Measurements from ENCODE around the gene U2AF1.
"Not testable (repeated sequence)": the region's sequence is repeated elsewhere in the genome, so short reads cannot be mapped to it uniquely, and the experiment has no call there.

The U2AF1 gene

GRCh38 chr21:43076023-43076637 is 31.2 kb downstream of the U2AF1 start:
- not testable (repeated sequence) for DNase-seq

- not testable (repeated sequence) for DNase-seq
Measured at GRCh38 chr21:43075170-43076022, 32.0 kb downstream of the U2AF1 start, which contains the start of gene CBS. TSS of gene CBS (minus strand) at chr21:43075835. CDS start at chr21:43072193, 3,642 bp downstream.

DNA sequence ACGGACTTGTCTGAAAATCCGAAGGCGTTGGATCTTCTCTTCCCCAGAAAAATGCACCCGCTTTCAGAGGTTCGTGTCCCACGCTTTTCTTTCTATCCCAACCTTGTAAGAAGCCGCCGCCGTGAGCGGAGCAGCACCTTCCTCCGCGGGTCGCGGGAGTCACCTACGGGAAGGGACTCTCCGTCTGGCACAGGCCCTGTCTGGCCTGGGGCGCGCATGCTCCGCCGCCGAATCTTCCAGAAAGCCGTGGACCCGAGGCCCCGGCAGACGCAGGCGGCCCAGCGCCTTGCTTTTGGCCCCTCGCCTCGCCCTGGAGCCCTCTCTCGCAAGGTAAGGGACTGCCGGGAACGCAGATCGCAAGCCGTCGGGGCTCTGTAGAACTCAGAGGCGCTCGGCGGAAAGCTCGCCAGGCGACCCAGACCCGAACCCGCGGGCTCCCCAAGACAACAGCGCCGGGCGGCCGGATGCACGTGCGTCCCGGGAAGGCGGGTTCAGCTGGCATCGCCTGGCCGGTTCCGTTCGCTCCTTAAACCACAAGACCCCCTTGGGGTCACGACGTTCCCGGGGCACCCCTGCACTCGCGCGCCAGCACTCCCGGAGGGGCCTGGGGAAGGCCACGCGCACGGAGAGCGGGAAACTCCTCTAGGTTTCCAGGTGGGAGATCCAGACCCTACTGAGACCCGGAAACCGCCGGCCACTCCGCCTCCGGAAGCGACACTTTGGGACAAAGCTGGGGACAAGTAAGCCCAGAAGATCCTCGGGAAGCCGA is 32.8 kb downstream of the U2AF1 start:
- not testable (repeated sequence) for DNase-seq

DNA sequence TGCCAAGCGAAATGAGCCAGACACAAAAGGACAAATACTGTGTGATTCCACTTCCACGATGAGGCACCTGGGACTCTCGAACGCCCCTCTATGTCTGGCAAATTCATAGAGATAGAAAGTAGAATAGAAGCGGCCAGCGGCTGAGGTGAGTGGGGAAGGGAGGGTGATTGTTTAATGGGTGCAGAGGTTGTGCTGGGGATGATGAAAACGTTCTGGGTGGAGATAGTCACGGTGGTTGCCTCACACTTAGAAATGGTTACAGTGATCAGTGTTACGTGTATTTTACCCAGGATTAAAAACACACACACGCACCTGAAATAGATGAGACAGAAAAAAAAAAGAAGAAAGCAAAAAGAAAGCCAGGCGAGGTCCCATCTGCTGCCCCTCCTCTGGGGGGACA is 34.6 kb downstream of the U2AF1 start:
- not testable (repeated sequence) for DNase-seq

DNA sequence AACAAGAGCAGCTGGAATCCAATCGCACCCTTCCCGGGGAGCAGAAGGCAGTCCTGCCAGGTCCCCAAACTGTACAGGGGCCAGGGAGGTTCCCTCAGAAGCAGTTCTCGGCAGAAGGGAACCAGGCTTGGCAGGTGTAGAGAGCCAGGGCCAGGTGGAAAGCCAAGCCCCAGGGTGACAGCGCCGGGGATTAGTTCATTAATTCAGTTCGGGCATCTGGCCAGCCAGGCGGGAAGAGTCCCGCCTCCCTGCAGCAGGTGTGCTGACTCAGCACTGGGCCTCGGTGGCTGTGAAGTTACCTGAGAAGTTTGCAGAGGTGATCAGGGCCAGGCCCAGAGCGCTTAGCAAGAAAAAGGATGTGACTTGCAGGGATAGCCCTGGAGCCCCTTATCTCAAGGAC is 37.7 kb downstream of the U2AF1 start:
- DNase-seq, result not testable (repeated sequence)

DNA sequence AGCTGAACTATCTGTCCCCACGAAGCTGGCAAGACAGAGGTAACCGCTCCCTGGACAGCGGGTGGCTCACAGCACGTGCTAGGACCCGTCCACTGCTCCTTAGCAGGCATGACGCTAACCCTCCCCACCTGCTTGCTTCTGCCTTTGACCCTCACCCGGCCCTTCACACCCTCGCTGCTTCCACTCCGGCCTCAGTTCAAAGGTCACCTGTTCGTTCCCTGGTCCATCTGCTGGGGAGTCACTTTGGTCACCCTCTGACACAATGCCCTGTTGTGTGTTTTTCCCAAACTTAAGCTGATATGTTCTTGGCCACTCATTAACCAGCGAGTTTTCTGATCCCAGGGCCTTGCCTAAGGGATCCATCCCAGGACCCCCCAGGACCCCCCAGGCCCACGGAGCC is 39.3 kb downstream of the U2AF1 start:
- not testable (repeated sequence) for DNase-seq

- DNase-seq, result not testable (repeated sequence)
Measured at GRCh38 chr21:43066690-43067089, 40.7 kb downstream of the U2AF1 start.

- not testable (repeated sequence) for DNase-seq
Measured at GRCh38 chr21:43065991-43066390, 41.4 kb downstream of the U2AF1 start.

- not testable (repeated sequence) for DNase-seq
Measured at GRCh38 chr21:43064265-43064917, 43.0 kb downstream of the U2AF1 start.

DNA sequence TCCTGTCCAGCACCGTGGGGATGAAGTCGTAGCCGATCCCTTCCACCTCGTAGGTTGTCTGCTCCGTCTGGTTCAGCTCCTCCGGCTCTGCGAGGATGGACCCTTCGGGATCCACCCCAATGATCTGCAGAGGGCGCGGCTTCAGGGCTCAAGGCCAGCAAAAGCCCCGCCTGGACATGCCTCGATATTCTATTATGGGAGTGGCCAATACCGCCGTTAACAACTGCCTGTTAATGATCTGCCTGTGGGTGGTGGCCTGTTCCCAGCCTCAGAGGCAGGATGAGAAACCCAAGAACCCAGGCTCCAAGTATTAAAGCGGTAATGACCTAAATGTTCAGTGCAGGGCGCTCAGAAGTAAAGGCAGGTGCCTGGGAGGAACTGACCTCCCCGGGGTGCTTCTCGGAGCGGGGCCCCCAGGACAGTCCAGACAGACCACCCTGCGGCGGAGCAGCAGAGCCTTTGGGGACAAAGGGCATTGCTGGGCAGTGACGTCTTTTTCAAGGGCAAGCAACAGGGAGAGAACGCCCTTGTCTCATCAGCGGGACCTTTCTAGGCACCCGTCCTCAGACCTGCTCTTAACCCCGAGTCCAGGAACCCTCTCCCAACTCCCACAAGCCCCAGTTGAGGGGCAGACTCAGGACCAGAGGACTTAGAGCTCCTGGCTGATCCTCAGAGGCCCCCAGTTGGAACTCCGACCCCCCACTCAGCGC is 44.3 kb downstream of the U2AF1 start:
- DNase-seq, result not testable (repeated sequence)

DNA sequence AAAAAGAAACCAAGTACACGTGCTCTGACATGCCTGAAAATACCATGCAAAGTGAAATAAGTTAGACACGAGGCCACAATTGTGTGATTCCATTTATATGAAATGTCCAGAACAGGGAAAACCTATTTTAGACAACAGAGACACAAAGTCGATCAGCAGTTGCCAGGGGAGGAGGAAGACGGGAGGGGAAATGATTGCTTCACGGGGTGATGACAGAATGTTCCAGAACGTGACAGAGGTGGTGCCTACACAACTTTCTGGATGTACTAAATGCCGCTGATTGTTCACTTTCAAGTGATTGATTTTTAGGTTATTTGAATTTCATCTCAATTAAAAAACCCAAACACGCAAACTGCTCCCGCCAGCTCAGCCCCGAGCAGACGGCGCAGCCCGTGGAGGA is 54.3 kb downstream of the U2AF1 start:
- not testable (repeated sequence) for DNase-seq

- not testable (repeated sequence) for DNase-seq
Measured at GRCh38 chr21:43045876-43046821, 61.2 kb downstream of the U2AF1 start.

GRCh38 chr21:43045165-43045875 is 62.0 kb downstream of the U2AF1 start:
- DNase-seq, result not testable (repeated sequence)

DNA sequence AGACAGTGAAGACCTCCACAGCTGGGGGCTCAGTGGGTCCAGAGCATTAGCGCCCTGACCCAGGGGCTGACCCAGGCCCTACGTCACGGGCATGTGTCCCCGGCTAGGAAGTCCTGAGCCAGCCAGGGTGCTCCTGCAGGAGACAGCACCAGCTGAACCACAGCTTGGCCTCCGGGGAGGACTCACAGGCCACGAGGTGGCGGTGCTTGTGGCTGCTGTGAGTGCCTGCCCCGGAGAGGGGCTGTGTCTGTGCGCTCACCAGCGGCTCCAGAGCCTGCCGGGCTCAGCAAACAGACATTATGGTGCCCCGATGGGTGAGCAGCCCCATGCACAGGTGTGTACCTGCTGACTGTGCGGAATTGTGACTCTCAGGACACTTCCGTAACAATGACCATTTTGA is 62.8 kb downstream of the U2AF1 start:
- DNase-seq, result not testable (repeated sequence)

GRCh38 chr21:43043291-43043690 is 64.1 kb downstream of the U2AF1 start:
- DNase-seq, result not testable (repeated sequence)

Data from inflammatory macrophage treated with lipopolysaccharide for 1 hour (primary cell).